HK-2 (cell line): ENCODE results near the gene PKIG.
"Not testable (repeated sequence)": the region's sequence is repeated elsewhere in the genome, so short reads cannot be mapped to it uniquely, and the experiment has no call there.

ENCODE experiments used
- DNase-seq: peaks from one replicate; pipeline ENCODE4 v3.0.0-alpha.2; 2018; ENCODE audit not compliant: unreplicated experiment

Gene PKIG

DNA sequence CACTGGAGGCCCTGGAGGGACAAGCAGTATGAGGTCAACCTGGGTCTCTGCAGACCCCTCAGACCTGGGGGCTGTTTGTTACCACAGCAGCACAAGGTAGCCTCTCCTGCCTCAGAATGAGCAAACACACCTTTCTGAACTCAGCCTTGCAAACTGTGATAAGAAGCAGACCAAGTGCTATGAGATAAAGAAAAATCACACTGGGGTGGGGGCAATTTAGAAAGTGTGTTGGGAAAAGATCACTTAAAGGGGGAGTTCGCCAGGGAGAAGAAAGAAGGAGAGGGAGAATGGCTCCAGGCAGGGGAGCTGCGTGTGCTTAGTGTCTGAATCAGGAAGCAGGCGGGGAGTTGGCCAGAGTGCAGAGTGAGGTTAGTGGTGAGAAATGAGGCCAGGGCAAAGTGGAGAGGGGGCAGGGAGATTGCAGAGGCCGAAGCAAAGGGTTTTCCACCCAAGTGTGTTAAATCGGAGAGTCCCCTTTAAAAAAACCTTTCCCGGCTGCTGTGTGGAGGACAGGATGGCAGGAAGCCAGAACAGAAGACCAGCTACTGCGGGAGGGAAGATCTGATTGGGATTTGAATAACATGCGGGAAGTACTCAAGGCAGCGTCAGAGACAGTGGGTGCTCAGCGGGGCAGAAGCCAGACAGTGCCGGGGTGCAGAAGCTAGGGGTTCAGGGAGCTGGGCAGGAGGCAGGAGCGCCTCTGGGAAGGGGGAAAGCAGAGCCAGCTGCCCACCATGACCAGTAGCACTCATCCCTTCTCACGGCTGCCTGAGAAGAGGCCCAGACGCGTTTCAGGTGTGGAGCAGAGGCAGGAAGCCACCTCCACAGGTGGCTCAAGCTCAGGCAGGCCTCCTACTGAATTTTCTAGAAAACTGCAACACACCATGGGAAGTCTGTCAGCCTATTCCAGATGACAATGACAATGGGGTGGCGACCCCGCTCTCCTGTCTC, 60.1 kb downstream of the PKIG start:
- DNase-seq = peak; percentile 92

DNA sequence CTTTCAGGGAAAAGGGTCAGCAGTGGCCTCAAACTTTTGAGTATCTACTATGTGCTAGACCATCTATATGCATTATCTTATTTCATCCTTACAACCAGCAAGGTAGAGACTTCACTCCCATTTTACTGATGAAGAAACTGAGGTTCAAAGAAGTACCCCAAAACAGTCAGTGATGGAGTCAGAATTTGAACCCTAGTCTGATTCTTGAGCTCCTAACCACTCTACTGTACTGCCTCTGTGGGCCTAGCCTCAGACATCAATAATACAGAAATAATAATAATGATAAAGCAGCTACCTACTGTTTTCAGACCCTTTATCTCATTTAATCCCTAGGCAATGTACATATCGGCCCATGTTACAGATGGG, 60.8 kb downstream of the PKIG start:
- no peak for DNase-seq

DNA sequence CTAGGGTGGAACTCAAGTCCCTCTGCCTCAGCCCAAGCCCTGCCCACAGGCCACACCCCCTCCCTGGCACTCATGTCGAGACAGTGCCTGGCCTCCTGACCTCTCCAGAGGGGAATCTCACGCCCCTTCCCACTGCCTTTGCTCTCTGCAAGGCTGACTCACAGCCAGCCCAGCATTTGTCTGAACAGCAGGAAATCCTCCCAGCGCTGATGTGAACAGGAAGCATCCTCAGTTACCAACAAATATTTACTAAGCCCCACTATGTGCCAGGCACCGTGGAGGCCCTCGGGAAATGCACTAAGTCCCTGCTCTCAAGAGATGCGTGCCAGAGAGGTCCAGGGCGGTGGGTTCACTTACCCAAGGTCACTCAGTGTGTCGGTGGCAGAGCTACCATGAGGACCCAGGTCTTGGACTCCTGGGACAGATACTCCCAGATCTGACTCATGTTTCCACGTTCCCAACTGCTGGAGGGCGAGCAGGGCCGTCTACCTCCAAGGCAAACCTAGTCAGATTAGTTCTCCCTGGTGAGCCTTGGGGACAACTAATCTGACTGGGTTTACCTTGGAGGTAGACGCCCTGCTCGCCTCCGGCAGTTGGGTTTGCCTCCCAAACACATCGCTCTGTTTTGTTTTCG, 61.3 kb downstream of the PKIG start:
- peak; percentile 87 for DNase-seq

DNA sequence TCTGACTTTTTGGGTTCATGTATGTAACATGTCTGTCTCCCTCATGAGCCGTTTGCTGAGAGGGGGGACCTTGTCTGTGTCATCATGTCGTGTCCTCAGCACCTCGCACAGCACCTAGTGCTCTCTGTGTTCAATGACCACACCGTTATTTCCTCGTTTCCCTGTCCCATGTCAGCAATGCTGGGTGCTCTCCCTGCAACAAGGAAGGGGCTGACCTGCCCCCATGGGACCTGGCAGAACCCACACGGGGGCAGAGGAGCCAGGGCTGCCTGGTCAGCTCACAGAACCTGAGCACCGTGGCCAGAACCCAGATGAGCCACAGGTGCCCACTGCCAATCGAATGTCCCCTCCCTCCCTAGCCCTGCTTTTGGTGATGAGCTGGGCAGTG, 61.8 kb downstream of the PKIG start:
- no peak for DNase-seq

DNA sequence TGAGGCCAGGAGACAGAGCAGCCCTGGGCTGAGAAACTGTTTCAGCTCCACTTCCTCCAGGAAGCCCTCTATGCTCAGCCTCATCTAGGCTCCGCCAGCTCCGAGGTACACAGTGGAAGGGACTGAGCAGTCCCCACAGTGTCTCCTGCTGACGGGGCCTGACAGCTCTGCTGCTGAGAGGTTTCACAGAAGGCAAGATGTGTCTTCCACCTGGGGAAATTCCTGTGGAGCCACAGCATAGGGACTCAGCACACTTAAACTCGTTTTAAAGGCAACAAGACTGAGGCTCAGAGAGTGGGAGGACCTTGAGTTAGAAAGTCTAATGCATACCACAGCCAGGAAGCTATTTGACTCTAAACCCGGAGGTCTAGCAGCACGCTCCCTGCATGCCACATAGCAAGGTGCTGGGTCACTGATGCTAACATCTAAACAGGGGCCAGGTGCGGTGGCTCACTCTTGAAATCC, 62.3 kb downstream of the PKIG start:
- DNase-seq = no peak

GRCh38 chr20:44646023-44646640, 63.8 kb downstream of the PKIG start:
- DNase-seq = no peak

DNA sequence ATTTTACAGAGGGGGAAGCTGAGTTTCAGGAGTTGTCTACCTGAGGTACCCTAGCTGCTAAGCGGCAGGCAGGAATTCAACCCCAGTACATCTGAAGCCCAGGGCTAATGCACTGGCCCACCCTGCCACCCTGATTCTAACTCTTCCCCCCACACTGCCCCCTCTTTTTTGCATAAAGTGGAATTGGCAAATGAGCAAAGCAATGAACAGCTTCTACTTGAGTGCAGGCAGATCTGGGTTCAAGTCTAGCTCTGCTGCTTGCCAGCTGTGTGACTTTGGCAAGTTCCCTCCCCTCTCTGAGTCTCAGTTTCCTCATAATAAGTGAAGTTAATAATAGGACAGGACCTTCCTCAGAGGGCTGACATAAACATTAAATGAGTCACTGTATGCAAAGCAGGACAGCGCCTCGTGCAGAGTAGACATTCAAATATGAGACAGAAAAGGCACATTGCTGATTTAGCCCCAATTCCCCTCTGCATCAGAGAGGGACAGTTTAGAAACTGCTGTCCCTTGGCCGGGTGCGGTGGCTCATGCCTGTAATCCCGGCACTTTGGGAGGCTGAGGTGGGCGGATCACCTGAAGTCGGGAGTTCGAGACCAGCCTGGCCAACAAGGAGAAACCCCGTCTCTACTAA, 64.4 kb downstream of the PKIG start:
- DNase-seq = no peak

- no peak for DNase-seq
Observed at GRCh38 chr20:44648068-44648467, 65.7 kb downstream of the PKIG start.

DNA sequence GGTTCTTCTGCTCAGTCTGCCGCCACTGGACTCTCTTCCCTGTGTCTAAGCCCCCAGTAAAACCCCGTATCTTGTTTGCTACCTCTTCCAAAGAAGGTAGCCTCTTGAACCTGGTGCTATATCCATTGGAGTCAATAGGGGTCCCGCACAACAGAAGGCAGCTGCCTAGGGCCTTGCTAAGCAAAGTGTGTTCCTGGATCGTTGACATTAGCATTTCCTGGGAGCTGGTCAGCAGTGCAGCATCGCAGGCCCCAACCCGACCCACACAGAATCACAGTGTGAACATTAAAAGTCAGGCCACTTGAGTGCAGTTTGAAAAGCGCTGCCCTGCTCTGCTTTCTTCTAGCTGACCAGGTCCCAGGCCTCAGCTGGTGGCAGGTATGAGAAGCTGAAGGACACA, 66.2 kb downstream of the PKIG start:
- DNase-seq = no peak

- DNase-seq = no peak
Observed at GRCh38 chr20:44649126-44649525, 66.7 kb downstream of the PKIG start.

DNA sequence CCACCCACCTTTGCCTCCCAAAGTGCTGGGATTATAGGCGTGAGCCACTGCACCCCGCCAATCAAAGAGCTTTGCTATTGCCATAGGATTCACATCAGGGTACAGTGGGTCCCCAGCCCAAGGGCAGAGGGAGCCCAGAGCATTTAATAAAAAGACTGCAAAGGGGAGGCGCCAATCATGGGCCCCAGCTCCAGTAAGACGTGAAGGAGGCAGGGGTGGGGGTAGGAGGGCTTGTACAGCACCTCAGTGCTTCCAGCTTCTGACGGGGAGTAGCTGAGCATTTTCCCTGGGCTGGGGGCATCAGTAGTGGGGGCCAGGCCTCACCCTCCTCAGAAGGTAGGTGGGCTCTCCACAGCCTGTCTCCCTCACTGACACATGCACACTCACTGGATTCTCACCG, 67.6 kb downstream of the PKIG start:
- DNase-seq = no peak

GRCh38 chr20:44650771-44651433, 68.5 kb downstream of the PKIG start:
- peak; percentile 20 for DNase-seq

DNA sequence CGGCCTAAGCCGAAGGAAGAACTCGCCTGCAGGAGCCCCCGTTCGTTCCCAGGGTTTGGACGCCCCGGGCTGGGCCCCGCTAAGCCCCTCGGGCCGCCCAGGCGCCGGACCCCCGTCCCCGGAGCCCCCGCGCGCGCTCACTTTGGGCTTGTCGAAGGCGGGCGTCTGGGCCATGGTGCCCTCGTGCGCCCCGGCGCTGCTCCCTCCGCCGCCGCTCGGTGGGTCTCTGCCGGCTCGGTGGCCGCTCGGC, 69.0 kb downstream of the PKIG start:
- no peak for DNase-seq

DNA sequence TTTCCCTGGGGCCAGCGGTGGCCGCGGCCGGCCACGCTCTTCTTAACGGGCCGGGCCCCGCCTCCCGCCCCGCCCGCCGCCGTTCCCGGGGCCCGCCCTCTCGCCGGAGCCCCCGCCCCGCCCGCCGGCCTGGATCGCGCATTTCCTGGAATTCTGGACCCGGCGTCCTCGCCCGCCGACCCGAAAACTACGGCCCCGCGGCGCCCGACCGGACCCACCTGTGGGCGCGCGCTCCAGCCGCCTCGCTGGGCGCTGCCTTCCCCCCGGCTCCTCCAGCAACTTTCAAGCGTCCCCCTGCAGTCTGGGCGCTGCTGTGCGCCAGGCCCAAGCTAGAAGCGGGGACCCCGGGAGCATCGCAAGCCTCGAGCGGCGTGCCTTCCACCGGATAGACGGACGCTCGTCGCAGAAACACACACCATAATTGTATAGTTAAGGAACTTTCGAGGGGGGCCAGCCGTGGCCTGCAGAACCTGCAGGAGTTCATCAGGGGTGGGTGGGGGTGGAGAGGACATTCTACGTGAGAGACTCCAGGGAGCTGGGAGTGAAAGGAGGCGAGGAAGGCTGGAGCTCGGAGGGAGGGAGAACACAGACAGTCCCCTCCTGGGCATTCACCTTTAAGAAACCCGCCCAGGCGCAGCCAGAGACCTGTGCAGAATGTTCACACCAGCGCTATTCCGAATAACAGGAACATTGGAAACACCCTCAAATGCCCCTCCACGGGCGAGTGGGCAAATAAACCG, 69.5 kb downstream of the PKIG start, which contains the start of gene ADA:
Gene ADA (minus strand): TSS at position 16 of the 740 bp plus-strand sequence. CDS start 92 bp downstream, outside the sequence.
- peak; percentile 61 for DNase-seq

DNA sequence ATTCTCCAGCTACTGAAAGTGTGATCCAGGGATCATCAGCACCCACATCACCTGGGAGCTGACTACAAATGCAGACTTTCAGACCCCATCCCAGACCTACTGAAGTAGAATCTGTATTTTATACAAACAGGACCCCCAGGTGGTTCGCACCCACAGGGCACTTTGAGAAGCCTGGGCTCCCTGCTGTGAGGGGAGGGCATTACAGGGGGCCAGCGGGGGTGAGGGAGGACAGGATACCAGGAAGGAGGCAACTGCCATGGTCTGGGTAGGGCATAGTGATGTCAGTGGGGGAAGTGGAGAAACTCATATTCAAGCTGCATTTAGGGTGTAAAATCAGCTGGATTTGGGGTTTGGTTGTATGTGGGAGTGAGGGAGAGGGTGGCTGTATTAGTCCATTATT, 71.2 kb downstream of the PKIG start:
- no peak for DNase-seq

DNA sequence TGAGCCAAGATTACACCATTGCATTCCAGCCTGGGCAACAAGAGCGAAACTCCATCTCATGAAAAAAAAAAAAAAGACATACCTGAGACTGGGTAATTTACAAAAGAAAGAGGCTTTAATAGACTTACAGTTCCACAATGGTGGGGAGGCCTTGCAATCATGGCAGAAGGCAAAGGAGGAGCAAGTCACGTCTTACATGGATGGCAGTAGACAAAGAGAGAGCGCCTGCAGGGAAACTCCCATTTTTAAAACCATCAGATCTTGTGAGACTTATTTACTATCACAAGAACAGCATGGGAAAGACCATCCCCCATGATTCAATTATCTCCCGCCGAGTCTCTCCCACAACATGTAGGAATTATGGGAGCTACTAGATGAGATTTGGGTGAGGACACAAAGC, 71.8 kb downstream of the PKIG start:
- not testable (repeated sequence) for DNase-seq

DNA sequence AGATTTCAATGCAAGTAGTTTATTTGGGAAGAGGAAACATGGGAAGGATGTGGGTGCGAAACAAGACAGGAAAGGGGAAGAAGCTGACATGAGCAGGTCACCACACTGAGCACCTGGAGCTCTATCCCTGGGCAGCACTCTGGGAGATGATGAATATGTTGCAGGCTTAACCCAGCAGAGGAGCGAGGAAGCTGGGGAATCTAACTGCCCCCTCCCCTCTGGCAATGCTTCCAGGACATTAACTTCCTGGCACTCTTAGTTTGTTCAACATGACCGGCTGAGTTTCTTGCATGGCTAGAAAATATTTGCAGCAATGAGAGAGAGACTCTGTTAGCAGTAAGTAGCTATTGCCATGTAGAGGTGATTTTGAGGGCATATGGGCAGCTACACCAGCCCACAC, 74.1 kb downstream of the PKIG start:
- DNase-seq = no peak

DNA sequence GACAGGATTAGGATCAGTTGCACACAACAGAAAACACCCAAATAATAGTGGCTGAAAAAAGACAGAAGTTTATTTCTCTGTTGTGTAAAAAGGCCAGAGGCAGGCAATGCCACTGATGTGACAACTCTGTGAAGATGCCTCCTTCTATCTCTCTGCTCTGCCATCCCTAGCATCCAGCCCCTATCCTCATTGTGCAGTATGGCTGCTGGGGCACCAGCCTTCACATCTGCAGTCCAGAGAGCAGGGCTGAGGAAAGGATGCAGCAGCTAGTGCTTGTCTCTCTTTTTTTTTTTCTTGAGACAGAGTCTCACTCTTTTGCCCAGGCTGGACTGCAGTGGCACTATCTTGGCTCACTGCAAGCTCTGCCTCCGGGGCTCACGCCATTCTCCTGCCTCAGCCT, 75.5 kb downstream of the PKIG start:
- DNase-seq = no peak

DNA sequence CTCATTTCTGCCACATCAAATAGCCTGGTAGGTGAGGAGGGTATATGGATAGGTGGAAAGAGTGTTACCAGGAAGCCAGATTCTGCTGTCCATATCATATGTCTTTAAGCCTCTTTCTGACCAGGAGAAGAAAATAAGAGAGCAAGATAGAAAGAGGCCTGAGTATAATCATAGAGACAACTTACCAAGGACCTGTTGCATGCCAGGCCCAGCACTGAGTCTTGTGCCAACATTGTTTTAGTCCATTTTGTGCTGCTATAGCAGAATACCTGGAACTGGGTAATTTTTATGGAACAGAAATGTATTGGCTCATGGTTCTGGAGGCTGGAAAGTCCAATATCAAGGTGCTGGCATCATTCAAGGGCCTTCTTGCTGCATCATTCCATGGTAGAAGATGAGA, 76.4 kb downstream of the PKIG start:
- DNase-seq = no peak

DNA sequence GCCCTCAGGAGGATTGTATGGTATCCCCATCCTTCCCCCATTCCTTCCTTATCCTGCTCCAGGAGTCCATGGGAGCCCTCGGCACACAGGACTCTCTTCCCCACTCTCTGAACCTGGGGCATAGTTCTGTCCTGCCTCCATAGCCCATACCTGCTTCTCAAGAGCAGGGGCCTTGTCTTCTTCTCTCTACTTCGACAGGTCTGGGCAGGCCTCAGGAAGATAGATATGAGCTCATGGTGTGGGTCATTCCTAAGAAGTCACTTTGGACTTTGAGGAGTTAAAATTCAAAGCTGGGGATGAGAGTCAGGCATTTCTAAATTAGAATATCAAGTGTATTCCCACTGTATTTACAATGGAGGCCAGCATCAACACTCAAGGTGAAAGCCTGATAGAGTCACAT, 77.6 kb downstream of the PKIG start:
- DNase-seq = no peak

DNA sequence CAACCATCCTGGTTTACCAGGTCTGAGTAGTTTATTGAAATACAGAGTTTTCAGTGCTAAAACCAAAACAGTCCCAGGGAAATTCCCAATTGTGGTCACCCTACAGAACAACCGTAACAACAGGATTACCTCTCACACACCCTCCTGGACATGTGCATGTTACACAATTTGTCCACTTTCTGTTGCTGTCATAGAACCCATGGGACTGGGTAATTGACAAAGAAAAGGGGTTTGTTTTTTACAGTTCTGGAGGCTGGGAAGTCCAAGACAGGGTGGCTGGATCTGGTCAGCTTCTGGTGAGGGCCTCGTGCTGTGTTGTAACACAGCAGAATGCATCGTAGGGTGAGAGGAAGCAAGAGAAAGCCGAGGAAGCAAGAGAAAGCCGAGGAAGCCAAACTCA, 78.2 kb downstream of the PKIG start:
- no peak for DNase-seq
